ENCODE results near the gene FAM118B. TPM values are rescaled to one million over a fixed set of nuclear protein-coding genes. Genes with fewer than 3 reads are reported as not detected.

FAM118B gene
- polyA plus RNA-seq, 1 of the 3 experiments (the other 2 are of a cell fraction), result 19.5 TPM

DNA sequence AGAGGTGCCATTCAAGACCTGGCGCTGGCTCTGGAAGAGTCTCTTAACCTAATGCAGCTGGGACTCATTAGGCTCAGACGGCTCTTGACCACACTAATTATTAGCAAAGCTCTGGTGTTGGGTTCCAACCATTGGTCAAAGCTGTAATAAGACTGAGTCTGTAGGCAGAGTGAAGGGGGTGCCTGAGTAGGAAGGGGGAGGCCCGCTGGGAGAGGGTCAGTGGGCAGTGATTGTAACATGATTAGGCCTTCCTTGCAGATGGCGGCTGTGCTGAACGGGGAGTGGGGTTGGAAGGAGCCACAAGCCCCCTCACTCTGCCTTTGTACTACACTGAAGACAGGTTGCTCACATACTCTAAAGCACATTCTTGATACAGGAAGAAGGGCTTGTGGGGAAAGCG is 51.9 kb downstream of the FAM118B start:
- no peak overlapping the region for H3K4me2 ChIP-seq
- no peak for DNase-seq
- H3K27ac ChIP-seq (ENCODE audit: low read depth in 2 of 2, low read length in 1 of 2), result no peak overlapping the region
- H2AFZ ChIP-seq (ENCODE audit: low read depth), result no peak overlapping the region
- 91% methylated on average over 4 of the region's 6 CpGs for WGBS (ENCODE audit: low lambda C conversion rate)
- TF ChIP-seq TCF12 (IDR thresholded peaks at IDR 0.05) (no peak), TEAD4 (IDR thresholded peaks at IDR 0.05; ENCODE audit: borderline replicate concordance, insufficient read depth) (no peak), JUND (IDR thresholded peaks at IDR 0.05) (no peak), EZH2phosphoT487 (IDR thresholded peaks at IDR 0.05; ENCODE audit: borderline replicate concordance, low read depth) (no peak), FOXM1 (IDR thresholded peaks at IDR 0.05; ENCODE audit: low read depth) (no peak)
- TF ChIP-seq, protein P1, sequence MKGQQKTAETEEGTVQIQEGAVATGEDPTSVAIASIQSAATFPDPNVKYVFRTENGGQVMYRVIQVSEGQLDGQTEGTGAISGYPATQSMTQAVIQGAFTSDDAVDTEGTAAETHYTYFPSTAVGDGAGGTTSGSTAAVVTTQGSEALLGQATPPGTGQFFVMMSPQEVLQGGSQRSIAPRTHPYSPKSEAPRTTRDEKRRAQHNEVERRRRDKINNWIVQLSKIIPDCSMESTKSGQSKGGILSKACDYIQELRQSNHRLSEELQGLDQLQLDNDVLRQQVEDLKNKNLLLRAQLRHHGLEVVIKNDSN (IDR thresholded peaks at IDR 0.05; ENCODE audit: borderline replicate concordance, low read depth), result no peak
- TF ChIP-seq, protein P2, sequence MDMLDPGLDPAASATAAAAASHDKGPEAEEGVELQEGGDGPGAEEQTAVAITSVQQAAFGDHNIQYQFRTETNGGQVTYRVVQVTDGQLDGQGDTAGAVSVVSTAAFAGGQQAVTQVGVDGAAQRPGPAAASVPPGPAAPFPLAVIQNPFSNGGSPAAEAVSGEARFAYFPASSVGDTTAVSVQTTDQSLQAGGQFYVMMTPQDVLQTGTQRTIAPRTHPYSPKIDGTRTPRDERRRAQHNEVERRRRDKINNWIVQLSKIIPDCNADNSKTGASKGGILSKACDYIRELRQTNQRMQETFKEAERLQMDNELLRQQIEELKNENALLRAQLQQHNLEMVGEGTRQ (IDR thresholded peaks at IDR 0.05; ENCODE audit: borderline replicate concordance, low read depth, low read length), result no peak
- H3K9ac ChIP-seq, result no peak overlapping the region
- peaks cover 21% of the 10 kb centered on the region for H3K79me2 ChIP-seq (ENCODE audit: insufficient read depth)
- CTCF ChIA-PET, result no interaction called here
- H3K9me3 ChIP-seq, result no peaks in the 10 kb centered on the region
- H3K27me3 ChIP-seq (ENCODE audit: insufficient read depth), result no peaks in the 10 kb centered on the region
- no peaks in the 10 kb centered on the region for H3K9me2 ChIP-seq
- peaks cover 8 to 9% of the 10 kb centered on the region in 2 experiments for H3K4me1 ChIP-seq (ENCODE audit: control insufficient read depth in 1 of 2, insufficient read depth in 2 of 2, low read depth in 1 of 2, low read length in 1 of 2)
- POLR2A ChIA-PET, result no interaction called here
- H3K4me3 ChIP-seq (ENCODE audit: low read depth in 2 of 2, low read length in 1 of 2), result no peak overlapping the region
- no peaks in the 10 kb centered on the region for H4K20me1 ChIP-seq (ENCODE audit: insufficient read depth)
- peaks cover 26% of the 10 kb centered on the region for H3F3A ChIP-seq (replicated peaks; ENCODE audit: insufficient read depth)
- H3K36me3 ChIP-seq (replicated peaks in 1 of 2; ENCODE audit: control insufficient read depth in 1 of 2, insufficient read depth in 2 of 2, low read length in 1 of 2), result peaks cover 65 to 70% of the 10 kb centered on the region in 2 experiments

DNA sequence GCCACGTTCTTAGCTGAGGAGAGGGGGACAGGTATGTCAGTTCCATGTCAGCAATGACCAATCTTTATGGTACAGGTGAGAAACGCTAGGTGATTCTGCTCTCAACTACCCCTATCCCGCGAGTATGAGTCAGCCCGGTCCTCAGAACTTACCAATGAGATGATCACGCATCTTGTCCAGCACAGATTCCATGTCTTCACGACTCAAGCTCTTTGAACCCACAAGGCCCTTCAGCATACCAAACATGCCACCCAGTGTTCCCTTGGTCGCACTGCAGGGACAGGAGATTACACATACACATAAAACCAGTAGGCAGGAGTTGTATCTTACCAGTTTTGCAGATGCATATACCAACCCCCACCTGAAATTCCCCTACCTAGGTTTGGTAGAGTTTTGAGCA is 54.2 kb downstream of the FAM118B start:
- Histone ChIP-seq H3K27ac (ENCODE audit: low read depth in 2 of 2, low read length in 1 of 2) (no peak overlapping the region), H3K4me3 (ENCODE audit: low read depth in 2 of 2, low read length in 1 of 2) (no peak overlapping the region), H3K4me1 (ENCODE audit: control insufficient read depth in 1 of 2, insufficient read depth in 2 of 2, low read depth in 1 of 2, low read length in 1 of 2) (peaks cover 9 to 12% of the 10 kb centered on the region in 2 experiments), H3K9me2 (no peaks in the 10 kb centered on the region), H3K9me3 (no peaks in the 10 kb centered on the region), H3K9ac (no peak overlapping the region), H4K20me1 (ENCODE audit: insufficient read depth) (no peaks in the 10 kb centered on the region), H3K36me3 (replicated peaks in 1 of 2; ENCODE audit: control insufficient read depth in 1 of 2, insufficient read depth in 2 of 2, low read length in 1 of 2) (peaks cover 62 to 63% of the 10 kb centered on the region in 2 experiments), H3F3A (replicated peaks; ENCODE audit: insufficient read depth) (peaks cover 17% of the 10 kb centered on the region), H3K4me2 (no peak overlapping the region), H2AFZ (ENCODE audit: low read depth) (no peak overlapping the region), H3K79me2 (ENCODE audit: insufficient read depth) (peaks cover 39% of the 10 kb centered on the region), H3K27me3 (ENCODE audit: insufficient read depth) (no peaks in the 10 kb centered on the region)
- 91% methylated on average over 8 of the region's 8 CpGs for WGBS (ENCODE audit: low lambda C conversion rate)
- TF ChIP-seq JUND (IDR thresholded peaks at IDR 0.05), result no peak
- TF ChIP-seq, protein P3, sequence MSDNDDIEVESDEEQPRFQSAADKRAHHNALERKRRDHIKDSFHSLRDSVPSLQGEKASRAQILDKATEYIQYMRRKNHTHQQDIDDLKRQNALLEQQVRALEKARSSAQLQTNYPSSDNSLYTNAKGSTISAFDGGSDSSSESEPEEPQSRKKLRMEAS (IDR thresholded peaks at IDR 0.05; ENCODE audit: low read depth), result no peak
- TF ChIP-seq TEAD4 (IDR thresholded peaks at IDR 0.05; ENCODE audit: borderline replicate concordance, insufficient read depth), result no peak
- no peak for TF ChIP-seq YY1 (IDR thresholded peaks at IDR 0.05; ENCODE audit: low read depth)
- TF ChIP-seq, protein P4, sequence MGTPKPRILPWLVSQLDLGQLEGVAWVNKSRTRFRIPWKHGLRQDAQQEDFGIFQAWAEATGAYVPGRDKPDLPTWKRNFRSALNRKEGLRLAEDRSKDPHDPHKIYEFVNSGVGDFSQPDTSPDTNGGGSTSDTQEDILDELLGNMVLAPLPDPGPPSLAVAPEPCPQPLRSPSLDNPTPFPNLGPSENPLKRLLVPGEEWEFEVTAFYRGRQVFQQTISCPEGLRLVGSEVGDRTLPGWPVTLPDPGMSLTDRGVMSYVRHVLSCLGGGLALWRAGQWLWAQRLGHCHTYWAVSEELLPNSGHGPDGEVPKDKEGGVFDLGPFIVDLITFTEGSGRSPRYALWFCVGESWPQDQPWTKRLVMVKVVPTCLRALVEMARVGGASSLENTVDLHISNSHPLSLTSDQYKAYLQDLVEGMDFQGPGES (IDR thresholded peaks at IDR 0.05; ENCODE audit: low read depth, low read length), result no peak
- TF ChIP-seq SIN3A (IDR thresholded peaks at IDR 0.05; ENCODE audit: borderline replicate concordance, low read depth, low read length), result no peak
- no peak for TF ChIP-seq MEF2A (IDR thresholded peaks at IDR 0.05; ENCODE audit: borderline replicate concordance, low read depth)
- no peak for TF ChIP-seq ELF1 (IDR thresholded peaks at IDR 0.05)
- TF ChIP-seq CHD2 (IDR thresholded peaks at IDR 0.05; ENCODE audit: low read length, partially characterized antibody), result no peak
- no peak for TF ChIP-seq GATA2 (CRISPR knock-in tag; IDR thresholded peaks at IDR 0.05)
- no peak for TF ChIP-seq EZH2phosphoT487 (IDR thresholded peaks at IDR 0.05; ENCODE audit: borderline replicate concordance, low read depth)
- TF ChIP-seq, protein P5, sequence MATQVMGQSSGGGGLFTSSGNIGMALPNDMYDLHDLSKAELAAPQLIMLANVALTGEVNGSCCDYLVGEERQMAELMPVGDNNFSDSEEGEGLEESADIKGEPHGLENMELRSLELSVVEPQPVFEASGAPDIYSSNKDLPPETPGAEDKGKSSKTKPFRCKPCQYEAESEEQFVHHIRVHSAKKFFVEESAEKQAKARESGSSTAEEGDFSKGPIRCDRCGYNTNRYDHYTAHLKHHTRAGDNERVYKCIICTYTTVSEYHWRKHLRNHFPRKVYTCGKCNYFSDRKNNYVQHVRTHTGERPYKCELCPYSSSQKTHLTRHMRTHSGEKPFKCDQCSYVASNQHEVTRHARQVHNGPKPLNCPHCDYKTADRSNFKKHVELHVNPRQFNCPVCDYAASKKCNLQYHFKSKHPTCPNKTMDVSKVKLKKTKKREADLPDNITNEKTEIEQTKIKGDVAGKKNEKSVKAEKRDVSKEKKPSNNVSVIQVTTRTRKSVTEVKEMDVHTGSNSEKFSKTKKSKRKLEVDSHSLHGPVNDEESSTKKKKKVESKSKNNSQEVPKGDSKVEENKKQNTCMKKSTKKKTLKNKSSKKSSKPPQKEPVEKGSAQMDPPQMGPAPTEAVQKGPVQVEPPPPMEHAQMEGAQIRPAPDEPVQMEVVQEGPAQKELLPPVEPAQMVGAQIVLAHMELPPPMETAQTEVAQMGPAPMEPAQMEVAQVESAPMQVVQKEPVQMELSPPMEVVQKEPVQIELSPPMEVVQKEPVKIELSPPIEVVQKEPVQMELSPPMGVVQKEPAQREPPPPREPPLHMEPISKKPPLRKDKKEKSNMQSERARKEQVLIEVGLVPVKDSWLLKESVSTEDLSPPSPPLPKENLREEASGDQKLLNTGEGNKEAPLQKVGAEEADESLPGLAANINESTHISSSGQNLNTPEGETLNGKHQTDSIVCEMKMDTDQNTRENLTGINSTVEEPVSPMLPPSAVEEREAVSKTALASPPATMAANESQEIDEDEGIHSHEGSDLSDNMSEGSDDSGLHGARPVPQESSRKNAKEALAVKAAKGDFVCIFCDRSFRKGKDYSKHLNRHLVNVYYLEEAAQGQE (IDR thresholded peaks at IDR 0.05; ENCODE audit: low read depth, low read length), result no peak
- TF ChIP-seq NRF1 (IDR thresholded peaks at IDR 0.05; ENCODE audit: low read depth, low read length), result no peak
- ChIA-PET CTCF (no interaction called here), POLR2A (no interaction called here)
- DNase-seq, result no peak
